WTC11 (cell line): Measurements from ENCODE around the gene KRT16.

ENCODE experiments used
- ATF1 ChIP-seq: sonication (generic); formaldehyde crosslinking; IDR thresholded peaks from 2 replicates; pipeline ENCODE4 v1.8.1; 2023; ENCODE audit warnings: mild to moderate bottlenecking, moderate library complexity, missing genetic modification reagents
- CTCF ChIP-seq: fragments of 200-600 bp; IDR thresholded peaks from 2 replicates; pipeline ENCODE4 v1.8.0; 2022; ENCODE audit warnings: antibody characterized with exemption
- E2F4 ChIP-seq: sonication (generic); formaldehyde crosslinking; IDR thresholded peaks from 2 replicates; pipeline ENCODE4 v1.8.1; 2022; ENCODE audit warnings: low read depth, mild to moderate bottlenecking, moderate library complexity, missing genetic modification reagents, borderline replicate concordance
- E2F5 ChIP-seq: sonication (generic); formaldehyde crosslinking; IDR thresholded peaks from 2 replicates; pipeline ENCODE4 v1.8.1; 2022; ENCODE audit warnings: mild to moderate bottlenecking, moderate library complexity, missing genetic modification reagents
- ETV6 ChIP-seq: sonication (generic); formaldehyde crosslinking; IDR thresholded peaks from 2 replicates; pipeline ENCODE4 v1.8.1; 2022; ENCODE audit warnings: mild to moderate bottlenecking, missing genetic modification reagents
- JUN ChIP-seq: sonication (generic); formaldehyde crosslinking; IDR thresholded peaks from 2 replicates; pipeline ENCODE4 v1.8.0; 2023; ENCODE audit warnings: mild to moderate bottlenecking, missing genetic modification reagents
- MAX ChIP-seq: sonication (generic); formaldehyde crosslinking; IDR thresholded peaks from 2 replicates; pipeline ENCODE4 v1.8.0; 2022; ENCODE audit warnings: mild to moderate bottlenecking, missing genetic modification reagents
- TP53 ChIP-seq: sonication (generic); formaldehyde crosslinking; IDR thresholded peaks from 2 replicates; pipeline ENCODE4 v1.8.1; 2023; ENCODE audit warnings: mild to moderate bottlenecking, missing genetic modification reagents

- no peak for TF ChIP-seq E2F5 (CRISPR knock-in tag)
- no peak for TF ChIP-seq MAX
- no peak for TF ChIP-seq ATF1 (CRISPR knock-in tag)
- no peak for TF ChIP-seq CTCF
- TF ChIP-seq ETV6 (CRISPR knock-in tag), result no peak
- TF ChIP-seq E2F4, result no peak
- TF ChIP-seq JUN (CRISPR knock-in tag), result no peak
- TF ChIP-seq TP53, result no peak
Measured at GRCh38 chr17:41581366-41582060, 31.1 kb downstream of the KRT16 start.
